ENCODE results near the gene JPH2.

GRCh38 chr20:44115762-44116644 lies 71.0 kb downstream of the JPH2 start:
- TF ChIP-seq EZH2phosphoT487 (IDR thresholded peaks at IDR 0.05; ENCODE audit: low read length) (no peak), CTCF (IDR thresholded peaks at IDR 0.05; ENCODE audit: low read length) (no peak), EZH2 (optimal IDR thresholded peaks at IDR 0.05; ENCODE audit: low read depth, low read length) (no peak)
